ENCODE results near the gene DNM3. TPM values are rescaled to one million over a fixed set of nuclear protein-coding genes. Genes with fewer than 3 reads are reported as not detected.

DNM3 gene
- total RNA-seq, 1 experiment from 2014 or later = 2.7 TPM

DNA sequence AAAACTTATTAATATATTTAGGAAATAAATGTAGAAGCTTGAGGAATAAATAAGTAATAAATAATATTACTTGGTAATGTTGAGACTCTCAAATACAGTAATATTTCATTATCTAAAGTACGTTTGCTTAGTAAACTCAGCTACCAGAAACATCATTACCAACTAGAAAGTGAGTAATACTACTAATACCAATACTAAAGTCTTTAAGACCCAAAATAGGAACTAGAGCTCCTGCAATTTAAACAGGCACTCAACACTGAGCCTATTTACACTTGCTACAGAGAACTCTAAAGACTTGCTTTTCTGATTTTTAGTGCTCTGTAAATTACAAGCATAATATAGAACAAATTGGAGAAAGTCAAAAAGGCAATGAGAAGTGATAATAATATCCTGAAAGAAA, 565.7 kb downstream of the DNM3 start:
- Histone ChIP-seq H4K20me1 (ENCODE audit: control insufficient read depth, insufficient read depth, insufficient read length) (no peaks in the 10 kb centered on the region), H2BK120ac (ENCODE audit: low read depth, low read length, poor library complexity, severe bottlenecking) (no peak overlapping the region), H3K9ac (ENCODE audit: extremely low read depth, insufficient read length, low read length) (no peak overlapping the region), H3K4me2 (ENCODE audit: insufficient read depth, insufficient read length, low read length) (no peak overlapping the region), H2BK12ac (ENCODE audit: insufficient read length, low read depth, low read length) (no peak overlapping the region), H3K4ac (ENCODE audit: low read depth, low read length) (no peak overlapping the region), H3K56ac (ENCODE audit: insufficient read length, low read depth, low read length) (no peak overlapping the region), H3T11ph (ENCODE audit: low read length) (no peak overlapping the region), H4K8ac (replicated peaks; ENCODE audit: insufficient read length, low read depth, low read length) (no peak overlapping the region), H2BK15ac (ENCODE audit: low read depth, low read length) (no peak overlapping the region), H3K79me1 (ENCODE audit: insufficient read depth, low read depth, low read length, poor library complexity, severe bottlenecking) (no peaks in the 10 kb centered on the region), H2BK5ac (ENCODE audit: insufficient read length, low read length) (no peak overlapping the region), H3K23me2 (ENCODE audit: insufficient read length, low read depth, low read length, poor library complexity, severe bottlenecking) (no peaks in the 10 kb centered on the region), H4K91ac (ENCODE audit: insufficient read length, low read depth, low read length) (no peak overlapping the region), H2BK20ac (ENCODE audit: low read depth, low read length, poor library complexity, severe bottlenecking) (no peak overlapping the region), H3K4me1 (ENCODE audit: insufficient read depth, low read length) (no peaks in the 10 kb centered on the region), H3K27ac (ENCODE audit: insufficient read length, low read depth, low read length) (no peak overlapping the region), H3K23ac (ENCODE audit: insufficient read length, low read depth, low read length) (no peak overlapping the region), H3K14ac (ENCODE audit: insufficient read depth, low read length) (no peak overlapping the region), H4K5ac (ENCODE audit: insufficient read length, low read depth, low read length) (no peak overlapping the region), H3K79me2 (ENCODE audit: insufficient read depth, low read length) (no peaks in the 10 kb centered on the region), H2AFZ (ENCODE audit: low read length) (no peak overlapping the region), H3K27me3 (ENCODE audit: insufficient read depth, low read length) (no peaks in the 10 kb centered on the region), H2AK5ac (ENCODE audit: insufficient read length, low read length) (no peak overlapping the region), H3K18ac (ENCODE audit: insufficient read length, low read depth, low read length) (no peak overlapping the region), H3K9me3 (ENCODE audit: control insufficient read depth, low read depth, low read length) (no peaks in the 10 kb centered on the region)
- TF ChIP-seq, protein P1, sequence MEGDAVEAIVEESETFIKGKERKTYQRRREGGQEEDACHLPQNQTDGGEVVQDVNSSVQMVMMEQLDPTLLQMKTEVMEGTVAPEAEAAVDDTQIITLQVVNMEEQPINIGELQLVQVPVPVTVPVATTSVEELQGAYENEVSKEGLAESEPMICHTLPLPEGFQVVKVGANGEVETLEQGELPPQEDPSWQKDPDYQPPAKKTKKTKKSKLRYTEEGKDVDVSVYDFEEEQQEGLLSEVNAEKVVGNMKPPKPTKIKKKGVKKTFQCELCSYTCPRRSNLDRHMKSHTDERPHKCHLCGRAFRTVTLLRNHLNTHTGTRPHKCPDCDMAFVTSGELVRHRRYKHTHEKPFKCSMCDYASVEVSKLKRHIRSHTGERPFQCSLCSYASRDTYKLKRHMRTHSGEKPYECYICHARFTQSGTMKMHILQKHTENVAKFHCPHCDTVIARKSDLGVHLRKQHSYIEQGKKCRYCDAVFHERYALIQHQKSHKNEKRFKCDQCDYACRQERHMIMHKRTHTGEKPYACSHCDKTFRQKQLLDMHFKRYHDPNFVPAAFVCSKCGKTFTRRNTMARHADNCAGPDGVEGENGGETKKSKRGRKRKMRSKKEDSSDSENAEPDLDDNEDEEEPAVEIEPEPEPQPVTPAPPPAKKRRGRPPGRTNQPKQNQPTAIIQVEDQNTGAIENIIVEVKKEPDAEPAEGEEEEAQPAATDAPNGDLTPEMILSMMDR (conservative IDR thresholded peaks at IDR 0.05) = no peak
- Mint-ChIP-seq H3K9me3 (no peaks in the 10 kb centered on the region), H3K27ac (no peak overlapping the region), H3K4me3 (no peak overlapping the region), H3K27me3 (ENCODE audit: low read depth) (no peaks in the 10 kb centered on the region), H3K36me3 (ENCODE audit: insufficient read depth in 1 of 3, low read depth in 3 of 3) (no peaks in the 10 kb centered on the region), H3K4me1 (peaks cover 0 to 2% of the 10 kb centered on the region in 2 experiments; a peak in 2 of 4 replicates)
- no CpG with 5 or more reads among the region's 1 CpG for WGBS (ENCODE audit: extremely low coverage, insufficient read length, low lambda C conversion rate)
- no peak for DNase-seq
